H9 (cell line): ENCODE data around the gene FAS. TPM values are rescaled to one million over a fixed set of nuclear protein-coding genes. Genes with fewer than 3 reads are reported as not detected.

Source experiments
- DNase-seq: peaks from one replicate; pipeline ENCODE4 v3.0.0-alpha.2; 2017
- H2AFZ ChIP-seq: one replicate; pipeline ENCODE4 v1.6.1; 2013; ENCODE audit warnings: mild to moderate bottlenecking, low read length, control low read depth, moderate library complexity
- H2AK5ac ChIP-seq: 2 replicates; pipeline ENCODE4 v1.6.1; 2013; ENCODE audit warnings: low read length, control low read depth, mixed read lengths; ENCODE audit not compliant: insufficient read length
- H2BK120ac ChIP-seq: one replicate; pipeline ENCODE4 v1.6.1; 2013; ENCODE audit warnings: low read depth, mild to moderate bottlenecking, low read length, control low read depth, inconsistent platforms; ENCODE audit not compliant: poor library complexity, severe bottlenecking
- H2BK12ac ChIP-seq: 2 replicates; pipeline ENCODE4 v1.6.1; 2013; ENCODE audit warnings: low read length, control low read depth, mixed read lengths, low read depth; ENCODE audit not compliant: insufficient read length
- H2BK15ac ChIP-seq: 2 replicates; pipeline ENCODE4 v1.6.1; 2013; ENCODE audit warnings: low read depth, low read length, control low read depth
- H2BK20ac ChIP-seq: one replicate; pipeline ENCODE4 v1.6.1; 2013; ENCODE audit warnings: low read depth, mild to moderate bottlenecking, low read length, control low read depth, inconsistent platforms; ENCODE audit not compliant: poor library complexity, severe bottlenecking
- H2BK5ac ChIP-seq: 2 replicates; pipeline ENCODE4 v1.6.1; 2013; ENCODE audit warnings: low read length, control low read depth, mixed read lengths; ENCODE audit not compliant: insufficient read length
- H3K14ac ChIP-seq: 2 replicates; pipeline ENCODE4 v1.6.1; 2013; ENCODE audit warnings: low read length, control low read depth; ENCODE audit not compliant: insufficient read depth
- H3K18ac ChIP-seq: 2 replicates; pipeline ENCODE4 v1.6.1; 2013; ENCODE audit warnings: low read depth, mild to moderate bottlenecking, mixed read lengths, low read length, control low read depth; ENCODE audit not compliant: insufficient read length
- H3K23ac ChIP-seq: 2 replicates; pipeline ENCODE4 v1.6.1; 2013; ENCODE audit warnings: low read length, control low read depth, mixed read lengths, low read depth; ENCODE audit not compliant: insufficient read length
- H3K23me2 ChIP-seq: 2 replicates; pipeline ENCODE4 v1.6.1; 2013; ENCODE audit warnings: low read depth, mild to moderate bottlenecking, mixed read lengths, low read length, control low read depth; ENCODE audit not compliant: insufficient read length, poor library complexity, severe bottlenecking
- H3K27ac ChIP-seq: 2 replicates; pipeline ENCODE4 v1.5.1; 2013; ENCODE audit warnings: low read length, control low read depth, mixed read lengths, low read depth; ENCODE audit not compliant: insufficient read length
- H3K27me3 ChIP-seq: 2 replicates; pipeline ENCODE4 v1.6.1; 2013; ENCODE audit warnings: low read length, control low read depth, inconsistent platforms; ENCODE audit not compliant: insufficient read depth
- H3K4ac ChIP-seq: 2 replicates; pipeline ENCODE4 v1.6.1; 2013; ENCODE audit warnings: low read depth, mild to moderate bottlenecking, control low read depth, inconsistent platforms, low read length, moderate library complexity
- H3K4me1 ChIP-seq: 2 replicates; pipeline ENCODE4 v1.6.1; 2013; ENCODE audit warnings: low read length, control low read depth, inconsistent platforms; ENCODE audit not compliant: insufficient read depth
- H3K4me2 ChIP-seq: 2 replicates; pipeline ENCODE4 v1.6.1; 2013; ENCODE audit warnings: low read length, control low read depth, mixed read lengths; ENCODE audit not compliant: insufficient read length, insufficient read depth
- H3K56ac ChIP-seq: 2 replicates; pipeline ENCODE4 v1.6.1; 2013; ENCODE audit warnings: low read depth, mild to moderate bottlenecking, mixed read lengths, low read length, control low read depth; ENCODE audit not compliant: insufficient read length
- H3K79me1 ChIP-seq: 2 replicates; pipeline ENCODE4 v1.6.1; 2013; ENCODE audit warnings: low read depth, mild to moderate bottlenecking, moderate library complexity, low read length, control low read depth, inconsistent platforms; ENCODE audit not compliant: insufficient read depth, poor library complexity, severe bottlenecking
- H3K79me2 ChIP-seq: 2 replicates; pipeline ENCODE4 v1.6.1; 2013; ENCODE audit warnings: low read length, control low read depth, inconsistent platforms; ENCODE audit not compliant: insufficient read depth
- H3K9ac ChIP-seq: 2 replicates; pipeline ENCODE4 v1.6.1; 2013; ENCODE audit warnings: low read length, control low read depth, mixed read lengths; ENCODE audit not compliant: insufficient read length; ENCODE audit errors: extremely low read depth
- H3K9me3 ChIP-seq: one replicate; pipeline ENCODE4 v1.6.1; 2013; ENCODE audit warnings: low read depth, low read length, inconsistent platforms; ENCODE audit not compliant: control insufficient read depth
- H3T11ph ChIP-seq: one replicate; pipeline ENCODE4 v1.6.1; 2013; ENCODE audit warnings: mild to moderate bottlenecking, low read length, control low read depth, inconsistent platforms
- H4K20me1 ChIP-seq: one replicate; pipeline ENCODE4 v1.6.1; 2013; ENCODE audit not compliant: control insufficient read depth, insufficient read length, insufficient read depth
- H4K5ac ChIP-seq: 2 replicates; pipeline ENCODE4 v1.6.1; 2013; ENCODE audit warnings: low read depth, mild to moderate bottlenecking, mixed read lengths, low read length, control low read depth; ENCODE audit not compliant: insufficient read length
- H4K8ac ChIP-seq: replicated peaks from 2 replicates; pipeline ENCODE4 v1.6.1; 2013; ENCODE audit warnings: low read length, control low read depth, mixed read lengths, low read depth; ENCODE audit not compliant: insufficient read length
- H4K91ac ChIP-seq: 2 replicates; pipeline ENCODE4 v1.6.1; 2013; ENCODE audit warnings: low read depth, mild to moderate bottlenecking, moderate library complexity, mixed read lengths, low read length, control low read depth; ENCODE audit not compliant: insufficient read length
- H3K27ac Mint-ChIP-seq, 3 experiments: 2 replicates in 2 of 3; 3 replicates in 1 of 3; pipeline ENCODE4 v1.8.0; 2020 to 2021; ENCODE audit warnings: mixed read lengths in 3 of 3, mild to moderate bottlenecking in 1 of 3, moderate library complexity in 1 of 3
- H3K27me3 Mint-ChIP-seq: 2 replicates; pipeline ENCODE4 v1.8.0; 2021; ENCODE audit warnings: low read depth, mild to moderate bottlenecking, moderate library complexity, mixed read lengths
- H3K36me3 Mint-ChIP-seq, 3 experiments: 2 replicates in 2 of 3; 3 replicates in 1 of 3; pipeline ENCODE4 v1.8.0; 2020 to 2021; ENCODE audit warnings: low read depth in 3 of 3, mixed read lengths in 3 of 3; ENCODE audit not compliant: insufficient read depth in 1 of 3
- H3K4me1 Mint-ChIP-seq, 2 experiments: 2 replicates each; pipeline ENCODE4 v1.8.0; 2020; ENCODE audit warnings: mixed read lengths in 2 of 2
- H3K4me3 Mint-ChIP-seq, 2 experiments: 2 replicates in 1 of 2; 3 replicates in 1 of 2; pipeline ENCODE4 v1.8.0; 2020 to 2021; ENCODE audit warnings: mild to moderate bottlenecking in 2 of 2, mixed read lengths in 2 of 2, moderate library complexity in 1 of 2
- H3K9me3 Mint-ChIP-seq, 2 experiments: 2 replicates in 1 of 2; 3 replicates in 1 of 2; pipeline ENCODE4 v1.8.0; 2020; ENCODE audit warnings: mild to moderate bottlenecking in 2 of 2, mixed read lengths in 2 of 2, moderate library complexity in 1 of 2
- CTCF ChIP-seq: fragments of 200-600 bp; sonication (generic); conservative IDR thresholded peaks from 3 replicates; pipeline ENCODE4 v1.8.0; 2021; ENCODE audit warnings: antibody characterized with exemption, mild to moderate bottlenecking
- WGBS: extraction: QIAGEN DNeasy Blood & Tissue Kit; methylation state at CpG from one replicate; pipeline ENCODE4 v1.1.7; 2013; ENCODE audit warnings: missing lambda C conversion rate, low lambda C conversion rate, mixed read lengths; ENCODE audit not compliant: insufficient read length; ENCODE audit errors: extremely low coverage; 5-methylcytosine and 5-hydroxymethylcytosine counted together
- total RNA-seq: library from RNA; stranded (reverse); gene quantifications from 2 replicates; pipeline ENCODE4 v1.2.1, GENCODE V29; 2021

Gene FAS
- total RNA-seq, 1 experiment from 2014 or later = 3.0 TPM

- H2BK20ac ChIP-seq = no peak overlapping the region
- H2BK15ac ChIP-seq = no peak overlapping the region
- H3K9ac ChIP-seq = no peak overlapping the region
- no peak overlapping the region for H4K8ac ChIP-seq
- no peak overlapping the region for H3K27ac Mint-ChIP-seq
- H3K79me1 ChIP-seq = no peaks in the 10 kb centered on the region
- no peak overlapping the region for H3T11ph ChIP-seq
- no peak overlapping the region for H3K27ac ChIP-seq
- peaks cover 6% of the 10 kb centered on the region in 2 experiments for H3K4me1 Mint-ChIP-seq
- H3K4me3 Mint-ChIP-seq = no peak overlapping the region
- H3K23ac ChIP-seq = no peak overlapping the region
- no peak overlapping the region for H3K4me2 ChIP-seq
- no peak overlapping the region for H4K91ac ChIP-seq
- H2BK12ac ChIP-seq = no peak overlapping the region
- no peak overlapping the region for H2AFZ ChIP-seq
- H2BK120ac ChIP-seq = no peak overlapping the region
- no peak overlapping the region for H3K18ac ChIP-seq
- H3K79me2 ChIP-seq = no peaks in the 10 kb centered on the region
- no CpG with 5 or more reads among the region's 4 CpGs for WGBS
- H3K27me3 ChIP-seq = no peaks in the 10 kb centered on the region
- no peak overlapping the region for H3K14ac ChIP-seq
- no peaks in the 10 kb centered on the region for H3K27me3 Mint-ChIP-seq
- H3K4ac ChIP-seq = no peak overlapping the region
- TF ChIP-seq CTCF = no peak
- H3K56ac ChIP-seq = no peak overlapping the region
- no peak for DNase-seq
- H3K23me2 ChIP-seq = no peaks in the 10 kb centered on the region
- H2AK5ac ChIP-seq = no peak overlapping the region
- H4K5ac ChIP-seq = no peak overlapping the region
- no peaks in the 10 kb centered on the region for H3K4me1 ChIP-seq
- no peaks in the 10 kb centered on the region for H3K9me3 ChIP-seq
- H3K36me3 Mint-ChIP-seq = no peaks in the 10 kb centered on the region
- no peak overlapping the region for H2BK5ac ChIP-seq
- no peaks in the 10 kb centered on the region for H4K20me1 ChIP-seq
- H3K9me3 Mint-ChIP-seq = no peaks in the 10 kb centered on the region
These were observed 10.4 kb upstream of the FAS start for GRCh38 chr10:88980247-88980646.
